Measurements from ENCODE around the gene CDCP1.
A peak's percentile ranks its signal among the peaks of the same experiment; 100 is the strongest.

CDCP1 gene

GRCh38 chr3:45118615-45119071 lies 27.5 kb downstream of the CDCP1 start:
- Mint-ChIP-seq H3K36me3 (no peaks in the 10 kb centered on the region), H3K4me3 (peak overlapping the region; percentile 67), H3K27ac (peak overlapping the region; percentile 83), H3K27me3 (peaks cover 3% of the 10 kb centered on the region), H3K4me1 (ENCODE audit: low read depth) (peaks cover 40% of the 10 kb centered on the region), H3K9me3 (ENCODE audit: low read depth) (no peaks in the 10 kb centered on the region)

- Mint-ChIP-seq H3K27ac (no peak overlapping the region), H3K36me3 (peaks cover 5% of the 10 kb centered on the region), H3K4me1 (ENCODE audit: low read depth) (peaks cover 59% of the 10 kb centered on the region), H3K27me3 (peaks cover 1% of the 10 kb centered on the region), H3K9me3 (ENCODE audit: low read depth) (no peaks in the 10 kb centered on the region), H3K4me3 (no peak overlapping the region)
These were observed 29.8 kb downstream of the CDCP1 start for GRCh38 chr3:45116350-45116749.

GRCh38 chr3:45113625-45114050 lies 32.5 kb downstream of the CDCP1 start:
- H3K27me3 Mint-ChIP-seq, result no peaks in the 10 kb centered on the region
- peaks cover 66% of the 10 kb centered on the region for H3K4me1 Mint-ChIP-seq (ENCODE audit: low read depth)
- peaks cover 5% of the 10 kb centered on the region for H3K36me3 Mint-ChIP-seq
- no peaks in the 10 kb centered on the region for H3K9me3 Mint-ChIP-seq (ENCODE audit: low read depth)
- H3K27ac Mint-ChIP-seq, result peak overlapping the region; percentile 87
- peak overlapping the region; percentile 40 for H3K4me3 Mint-ChIP-seq

GRCh38 chr3:45112939-45113338 lies 33.2 kb downstream of the CDCP1 start:
- Mint-ChIP-seq H3K27me3 (peaks cover 1% of the 10 kb centered on the region), H3K36me3 (peaks cover 5% of the 10 kb centered on the region), H3K27ac (peak overlapping the region; percentile 87), H3K4me1 (ENCODE audit: low read depth) (peaks cover 63% of the 10 kb centered on the region), H3K9me3 (ENCODE audit: low read depth) (no peaks in the 10 kb centered on the region), H3K4me3 (no peak overlapping the region)

GRCh38 chr3:45110509-45110833 lies 35.7 kb downstream of the CDCP1 start:
- H3K27ac Mint-ChIP-seq, result peak overlapping the region; percentile 35
- H3K4me3 Mint-ChIP-seq, result peak overlapping the region; percentile 66
- H3K36me3 Mint-ChIP-seq, result peaks cover 5% of the 10 kb centered on the region
- peaks cover 1% of the 10 kb centered on the region for H3K27me3 Mint-ChIP-seq
- peaks cover 76% of the 10 kb centered on the region for H3K4me1 Mint-ChIP-seq (ENCODE audit: low read depth)
- no peaks in the 10 kb centered on the region for H3K9me3 Mint-ChIP-seq (ENCODE audit: low read depth)

GRCh38 chr3:45109771-45110508 lies 36.2 kb downstream of the CDCP1 start:
- Mint-ChIP-seq H3K27ac (peak overlapping the region; percentile 35), H3K36me3 (peaks cover 5% of the 10 kb centered on the region), H3K9me3 (ENCODE audit: low read depth) (no peaks in the 10 kb centered on the region), H3K27me3 (peaks cover 1% of the 10 kb centered on the region), H3K4me1 (ENCODE audit: low read depth) (peaks cover 81% of the 10 kb centered on the region), H3K4me3 (peak overlapping the region; percentile 66)

GRCh38 chr3:45106874-45107273 lies 39.3 kb downstream of the CDCP1 start:
- Mint-ChIP-seq H3K9me3 (ENCODE audit: low read depth) (no peaks in the 10 kb centered on the region), H3K4me1 (ENCODE audit: low read depth) (peaks cover 77% of the 10 kb centered on the region), H3K4me3 (no peak overlapping the region), H3K36me3 (peaks cover 2% of the 10 kb centered on the region), H3K27ac (peak overlapping the region; percentile 92), H3K27me3 (peaks cover 7% of the 10 kb centered on the region)

GRCh38 chr3:45105855-45106671 lies 40.1 kb downstream of the CDCP1 start:
- H3K36me3 Mint-ChIP-seq, result no peaks in the 10 kb centered on the region
- H3K27ac Mint-ChIP-seq, result peak overlapping the region; percentile 92
- H3K4me3 Mint-ChIP-seq, result peak overlapping the region; percentile 63
- peaks cover 73% of the 10 kb centered on the region for H3K4me1 Mint-ChIP-seq (ENCODE audit: low read depth)
- H3K27me3 Mint-ChIP-seq, result peaks cover 7% of the 10 kb centered on the region
- no peaks in the 10 kb centered on the region for H3K9me3 Mint-ChIP-seq (ENCODE audit: low read depth)

- peaks cover 69% of the 10 kb centered on the region for H3K4me1 Mint-ChIP-seq (ENCODE audit: low read depth)
- no peaks in the 10 kb centered on the region for H3K36me3 Mint-ChIP-seq
- H3K9me3 Mint-ChIP-seq (ENCODE audit: low read depth), result no peaks in the 10 kb centered on the region
- peaks cover 14% of the 10 kb centered on the region for H3K27me3 Mint-ChIP-seq
- H3K27ac Mint-ChIP-seq, result peak overlapping the region; percentile 92
- H3K4me3 Mint-ChIP-seq, result peak overlapping the region; percentile 63
These were observed 41.2 kb downstream of the CDCP1 start for GRCh38 chr3:45104715-45105711.

- Mint-ChIP-seq H3K4me1 (ENCODE audit: low read depth) (peaks cover 60% of the 10 kb centered on the region), H3K27ac (peak overlapping the region; percentile 80), H3K27me3 (peaks cover 23% of the 10 kb centered on the region), H3K4me3 (peak overlapping the region; percentile 37), H3K9me3 (ENCODE audit: low read depth) (no peaks in the 10 kb centered on the region), H3K36me3 (no peaks in the 10 kb centered on the region)
These were observed 42.1 kb downstream of the CDCP1 start for GRCh38 chr3:45103753-45104714.

- Mint-ChIP-seq H3K27ac (peak overlapping the region; percentile 80), H3K36me3 (no peaks in the 10 kb centered on the region), H3K4me3 (peak overlapping the region; percentile 37), H3K9me3 (ENCODE audit: low read depth) (no peaks in the 10 kb centered on the region), H3K4me1 (ENCODE audit: low read depth) (peaks cover 57% of the 10 kb centered on the region), H3K27me3 (peaks cover 28% of the 10 kb centered on the region)
These were observed 42.8 kb downstream of the CDCP1 start for GRCh38 chr3:45103334-45103733.

- Mint-ChIP-seq H3K36me3 (no peaks in the 10 kb centered on the region), H3K4me1 (ENCODE audit: low read depth) (peaks cover 38% of the 10 kb centered on the region), H3K4me3 (no peak overlapping the region), H3K27me3 (peaks cover 32% of the 10 kb centered on the region), H3K9me3 (ENCODE audit: low read depth) (no peaks in the 10 kb centered on the region), H3K27ac (no peak overlapping the region)
These were observed 45.2 kb downstream of the CDCP1 start for GRCh38 chr3:45100981-45101407.

GRCh38 chr3:45098310-45098709 lies 47.9 kb downstream of the CDCP1 start:
- Mint-ChIP-seq H3K36me3 (no peaks in the 10 kb centered on the region), H3K9me3 (ENCODE audit: low read depth) (no peaks in the 10 kb centered on the region), H3K4me1 (ENCODE audit: low read depth) (peaks cover 15% of the 10 kb centered on the region), H3K27ac (no peak overlapping the region), H3K4me3 (no peak overlapping the region), H3K27me3 (peaks cover 36% of the 10 kb centered on the region)

Data from activated naive CD8-positive, alpha-beta T cell (primary cell).